Neural progenitor cell (in vitro differentiated cells): ENCODE data around the gene RAB1A. TPM values are rescaled to one million over a fixed set of nuclear protein-coding genes. Genes with fewer than 3 reads are reported as not detected.
A peak's percentile ranks its signal among the peaks of the same experiment; 100 is the strongest.

ENCODE experiments used
- DNase-seq: peaks from one replicate; pipeline ENCODE4 v3.0.0-alpha.2; 2016; ENCODE audit warnings: low spot score
- H2AFZ ChIP-seq: fragments of 200-600 bp; sonication (generic); replicated peaks from 2 replicates; pipeline ENCODE4 v1.6.1; 2016; ENCODE audit warnings: antibody characterized with exemption
- H3F3A ChIP-seq: fragments of 200-600 bp; sonication (generic); 2 replicates; pipeline ENCODE4 v1.6.1; 2016; ENCODE audit warnings: antibody characterized with exemption, low read depth
- H3K27ac ChIP-seq: fragments of 200-600 bp; sonication (generic); 2 replicates; pipeline ENCODE4 v1.5.1; 2016; ENCODE audit warnings: mild to moderate bottlenecking
- H3K27me3 ChIP-seq: fragments of 200-600 bp; sonication (generic); 2 replicates; pipeline ENCODE4 v1.6.1; 2016; ENCODE audit warnings: mild to moderate bottlenecking, moderate library complexity
- H3K36me3 ChIP-seq: fragments of 200-600 bp; sonication (generic); 2 replicates; pipeline ENCODE4 v1.5.1; 2016
- H3K4me1 ChIP-seq: fragments of 200-600 bp; sonication (generic); 2 replicates; pipeline ENCODE4 v1.6.1; 2016; ENCODE audit warnings: mixed run types
- H3K4me2 ChIP-seq: fragments of 200-600 bp; sonication (generic); 2 replicates; pipeline ENCODE4 v1.6.1; 2016
- H3K4me3 ChIP-seq: fragments of 200-600 bp; sonication (generic); 2 replicates; pipeline ENCODE4 v1.5.1; 2016
- H3K79me2 ChIP-seq: fragments of 200-600 bp; sonication (generic); 2 replicates; pipeline ENCODE4 v1.6.1; 2016; ENCODE audit warnings: low read depth
- H3K9ac ChIP-seq: fragments of 200-600 bp; sonication (generic); 2 replicates; pipeline ENCODE4 v1.6.1; 2016
- H3K9me3 ChIP-seq: fragments of 200-600 bp; sonication (generic); 2 replicates; pipeline ENCODE4 v1.5.1; 2016; ENCODE audit warnings: low read depth
- H4K20me1 ChIP-seq: fragments of 200-600 bp; sonication (generic); 2 replicates; pipeline ENCODE4 v1.6.1; 2016; ENCODE audit warnings: low read depth
- H3K27ac Mint-ChIP-seq: 3 replicates; pipeline ENCODE4 v1.8.0; 2021; ENCODE audit warnings: mixed read lengths
- H3K27me3 Mint-ChIP-seq: 2 replicates; pipeline ENCODE4 v1.8.0; 2022; ENCODE audit warnings: low read depth, mild to moderate bottlenecking, inconsistent platforms, moderate library complexity, mixed read lengths; ENCODE audit not compliant: insufficient read depth
- H3K36me3 Mint-ChIP-seq: 3 replicates; pipeline ENCODE4 v1.8.0; 2021; ENCODE audit warnings: mixed read lengths
- H3K4me1 Mint-ChIP-seq: 3 replicates; pipeline ENCODE4 v1.8.0; 2021; ENCODE audit warnings: mixed read lengths
- H3K4me3 Mint-ChIP-seq: 3 replicates; pipeline ENCODE4 v1.8.0; 2021; ENCODE audit warnings: mild to moderate bottlenecking, moderate library complexity, mixed read lengths
- H3K9me3 Mint-ChIP-seq: 3 replicates; pipeline ENCODE4 v1.8.0; 2020; ENCODE audit warnings: mixed read lengths
- EZH2 ChIP-seq: fragments of 200-600 bp; sonication (generic); IDR thresholded peaks from 2 replicates; pipeline ENCODE4 v1.6.1; 2017; ENCODE audit warnings: antibody characterized with exemption, mild to moderate bottlenecking, moderate library complexity
- EZH2phosphoT487 ChIP-seq: fragments of 200-600 bp; sonication (generic); IDR thresholded peaks from 2 replicates; pipeline ENCODE4 v1.6.1; 2017; ENCODE audit warnings: antibody characterized with exemption
- total RNA-seq: library from RNA; depleted of rRNA; stranded (reverse); fragments of >200 nt; gene quantifications from 2 replicates; pipeline ENCODE4 v1.2.3, GENCODE V29; 2015; ENCODE audit warnings: low replicate concordance
- TF ChIP-seq, protein P1 (sequence below): fragments of 200-600 bp; sonication (generic); IDR thresholded peaks from 2 replicates; pipeline ENCODE4 v1.5.1; 2017; ENCODE audit warnings: antibody characterized with exemption, mild to moderate bottlenecking

RAB1A gene
- total RNA-seq, 1 donor from 2014 or later: 100 TPM

DNA sequence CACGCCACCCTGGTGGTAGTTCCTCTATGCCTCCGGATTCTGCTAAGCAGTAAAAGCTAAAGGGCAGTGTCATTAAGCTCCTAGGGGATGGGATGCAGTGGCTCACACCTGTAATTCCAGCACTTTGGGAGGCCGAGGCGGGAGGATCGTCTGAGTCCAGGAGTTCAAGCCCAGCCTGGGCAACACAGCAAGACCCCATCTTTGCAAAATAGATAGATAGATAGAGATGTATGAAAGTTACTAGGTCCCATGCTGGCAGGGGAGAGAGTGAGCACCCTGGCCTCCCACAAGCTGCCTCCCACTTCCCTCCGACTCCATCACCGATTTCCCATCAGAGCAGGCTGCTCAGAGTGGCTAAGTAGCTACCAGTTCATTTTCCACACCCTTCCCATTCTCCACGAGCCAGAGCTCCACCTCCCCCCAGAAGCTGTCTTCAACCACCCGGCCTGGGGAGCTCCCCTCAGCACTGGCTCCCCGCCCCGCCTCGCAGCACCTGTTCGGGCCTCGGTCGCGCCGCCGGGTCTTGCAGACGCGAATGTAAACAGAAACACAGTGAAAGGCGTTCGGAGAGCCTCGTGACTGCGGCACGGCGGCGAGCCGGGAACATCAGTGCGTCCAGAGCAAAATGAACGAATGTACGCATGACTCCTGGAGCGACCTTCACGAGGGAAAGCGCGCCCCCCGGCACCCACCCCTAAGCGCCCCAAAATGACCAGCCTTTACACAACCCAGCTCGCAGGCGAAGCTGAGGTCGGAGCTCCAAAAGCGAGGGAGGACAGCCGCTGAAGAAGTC is 74.3 kb downstream of the RAB1A start:
- H3K79me2 ChIP-seq: peaks cover 52% of the 10 kb centered on the region
- Mint-ChIP-seq H3K27me3 (peaks cover 9% of the 10 kb centered on the region), H3K36me3 (peaks cover 2% of the 10 kb centered on the region), H3K4me3 (peak overlapping the region; percentile 95), H3K9me3 (peaks cover 4% of the 10 kb centered on the region), H3K4me1 (peaks cover 35% of the 10 kb centered on the region), H3K27ac (no peak overlapping the region)
- no peaks in the 10 kb centered on the region for H3K27me3 ChIP-seq
- no peaks in the 10 kb centered on the region for H3K36me3 ChIP-seq
- H3F3A ChIP-seq: peaks cover 4% of the 10 kb centered on the region
- peaks cover 14% of the 10 kb centered on the region for H3K4me1 ChIP-seq
- no peak overlapping the region for H3K9ac ChIP-seq
- H3K4me2 ChIP-seq: peak overlapping the region; percentile 81
- H3K27ac ChIP-seq: no peak overlapping the region
- DNase-seq: no peak
- H2AFZ ChIP-seq: peak overlapping the region; percentile 91
- peaks cover 30% of the 10 kb centered on the region for H4K20me1 ChIP-seq
- peak overlapping the region; percentile 59 for H3K4me3 ChIP-seq
- H3K9me3 ChIP-seq: no peaks in the 10 kb centered on the region
- no peak for TF ChIP-seq EZH2phosphoT487
- TF ChIP-seq EZH2: no peak
- TF ChIP-seq, protein P1, sequence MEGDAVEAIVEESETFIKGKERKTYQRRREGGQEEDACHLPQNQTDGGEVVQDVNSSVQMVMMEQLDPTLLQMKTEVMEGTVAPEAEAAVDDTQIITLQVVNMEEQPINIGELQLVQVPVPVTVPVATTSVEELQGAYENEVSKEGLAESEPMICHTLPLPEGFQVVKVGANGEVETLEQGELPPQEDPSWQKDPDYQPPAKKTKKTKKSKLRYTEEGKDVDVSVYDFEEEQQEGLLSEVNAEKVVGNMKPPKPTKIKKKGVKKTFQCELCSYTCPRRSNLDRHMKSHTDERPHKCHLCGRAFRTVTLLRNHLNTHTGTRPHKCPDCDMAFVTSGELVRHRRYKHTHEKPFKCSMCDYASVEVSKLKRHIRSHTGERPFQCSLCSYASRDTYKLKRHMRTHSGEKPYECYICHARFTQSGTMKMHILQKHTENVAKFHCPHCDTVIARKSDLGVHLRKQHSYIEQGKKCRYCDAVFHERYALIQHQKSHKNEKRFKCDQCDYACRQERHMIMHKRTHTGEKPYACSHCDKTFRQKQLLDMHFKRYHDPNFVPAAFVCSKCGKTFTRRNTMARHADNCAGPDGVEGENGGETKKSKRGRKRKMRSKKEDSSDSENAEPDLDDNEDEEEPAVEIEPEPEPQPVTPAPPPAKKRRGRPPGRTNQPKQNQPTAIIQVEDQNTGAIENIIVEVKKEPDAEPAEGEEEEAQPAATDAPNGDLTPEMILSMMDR: no peak

DNA sequence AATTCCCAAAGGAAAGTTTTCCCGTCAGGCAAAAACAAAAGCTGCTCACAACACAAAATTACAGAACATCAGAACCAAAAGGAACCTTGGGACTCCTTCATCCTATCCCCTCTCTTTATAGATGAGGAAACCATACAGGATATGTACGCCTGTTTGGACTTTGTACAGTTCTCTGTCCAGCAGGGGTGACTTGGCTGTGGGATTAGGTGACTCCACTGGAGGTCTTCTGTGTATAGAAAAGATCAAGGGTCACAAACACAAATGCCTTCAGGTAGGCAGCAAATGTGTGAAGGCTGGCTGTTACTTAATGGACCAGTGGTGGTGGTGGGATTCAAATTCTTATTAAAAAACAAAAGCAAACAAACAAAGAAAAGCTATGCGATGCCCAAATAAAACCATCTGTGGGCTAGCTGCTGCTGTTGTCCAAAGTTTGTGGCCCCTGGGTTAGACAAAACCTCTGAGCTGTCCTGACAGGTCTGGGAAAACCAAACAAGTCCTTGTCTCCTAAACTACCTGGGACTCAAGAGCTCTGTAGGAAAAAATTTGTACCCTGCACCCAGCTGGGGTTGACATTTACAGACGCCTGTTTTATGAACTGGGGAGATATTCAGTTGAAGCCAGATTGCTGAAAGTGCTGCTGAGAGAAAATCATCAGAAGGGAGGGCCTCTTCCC is 75.0 kb downstream of the RAB1A start:
- Histone ChIP-seq H4K20me1 (peaks cover 22% of the 10 kb centered on the region), H3K79me2 (peaks cover 45% of the 10 kb centered on the region), H3K4me1 (peaks cover 14% of the 10 kb centered on the region), H3K4me3 (peak overlapping the region; percentile 59), H3K4me2 (peak overlapping the region; percentile 81), H3K9ac (no peak overlapping the region), H3K36me3 (no peaks in the 10 kb centered on the region), H3K9me3 (no peaks in the 10 kb centered on the region), H2AFZ (no peak overlapping the region), H3K27ac (no peak overlapping the region), H3F3A (peaks cover 4% of the 10 kb centered on the region), H3K27me3 (no peaks in the 10 kb centered on the region)
- Mint-ChIP-seq H3K27ac (no peak overlapping the region), H3K36me3 (peaks cover 2% of the 10 kb centered on the region), H3K4me3 (peak overlapping the region; percentile 95), H3K27me3 (peaks cover 9% of the 10 kb centered on the region), H3K4me1 (peaks cover 35% of the 10 kb centered on the region), H3K9me3 (peaks cover 4% of the 10 kb centered on the region)
- DNase-seq: no peak
- TF ChIP-seq EZH2: no peak
- no peak for TF ChIP-seq EZH2phosphoT487
- TF ChIP-seq, protein P1: no peak

DNA sequence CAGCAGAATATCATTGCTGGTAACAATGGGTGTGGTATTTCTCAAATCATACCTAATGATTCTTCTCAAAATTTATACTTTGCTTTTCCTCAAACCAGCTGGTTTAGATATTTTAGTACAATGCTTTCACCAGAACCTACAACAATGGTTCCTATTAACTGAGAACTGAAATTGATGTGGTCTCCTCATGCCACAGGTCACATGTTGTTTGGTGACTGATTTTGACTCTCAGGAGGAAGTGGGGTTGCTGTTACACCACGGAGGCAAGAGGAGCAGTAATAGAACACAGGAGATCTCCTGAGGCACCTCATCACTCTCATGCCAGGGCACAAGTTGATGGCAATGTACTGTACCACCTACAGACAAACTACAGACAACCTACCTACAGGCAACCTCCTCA is 76.7 kb downstream of the RAB1A start:
- Histone ChIP-seq H3K9ac (no peak overlapping the region), H3K27ac (no peak overlapping the region), H3K4me1 (peaks cover 7% of the 10 kb centered on the region), H3K9me3 (no peaks in the 10 kb centered on the region), H3F3A (peaks cover 4% of the 10 kb centered on the region), H3K79me2 (peaks cover 28% of the 10 kb centered on the region), H4K20me1 (peaks cover 7% of the 10 kb centered on the region), H3K4me3 (no peak overlapping the region), H2AFZ (no peak overlapping the region), H3K27me3 (no peaks in the 10 kb centered on the region), H3K4me2 (no peak overlapping the region), H3K36me3 (no peaks in the 10 kb centered on the region)
- no peak overlapping the region for H3K27ac Mint-ChIP-seq
- peaks cover 9% of the 10 kb centered on the region for H3K27me3 Mint-ChIP-seq
- H3K4me3 Mint-ChIP-seq: no peak overlapping the region
- H3K9me3 Mint-ChIP-seq: peaks cover 9% of the 10 kb centered on the region
- peaks cover 7% of the 10 kb centered on the region for H3K36me3 Mint-ChIP-seq
- TF ChIP-seq, protein P1: no peak
- TF ChIP-seq EZH2 (no peak), EZH2phosphoT487 (no peak)
- DNase-seq: no peak
- peaks cover 27% of the 10 kb centered on the region for H3K4me1 Mint-ChIP-seq
